GM12892 (cell line): Measurements from ENCODE around the gene ECHDC3.

Source experiments
- POLR2A ChIP-seq: IDR thresholded peaks from 2 replicates; pipeline ENCODE4 v1.6.1; 2011; ENCODE audit warnings: low read depth, low read length, control low read depth
- POLR2AphosphoS5 ChIP-seq: IDR thresholded peaks from 2 replicates; pipeline ENCODE4 v1.6.1; 2011; ENCODE audit warnings: low read depth, low read length, control low read depth
- TAF1 ChIP-seq: IDR thresholded peaks from 2 replicates; pipeline ENCODE4 v1.6.1; 2011; ENCODE audit warnings: low read depth, mild to moderate bottlenecking, control low read depth, low read length, borderline replicate concordance

DNA sequence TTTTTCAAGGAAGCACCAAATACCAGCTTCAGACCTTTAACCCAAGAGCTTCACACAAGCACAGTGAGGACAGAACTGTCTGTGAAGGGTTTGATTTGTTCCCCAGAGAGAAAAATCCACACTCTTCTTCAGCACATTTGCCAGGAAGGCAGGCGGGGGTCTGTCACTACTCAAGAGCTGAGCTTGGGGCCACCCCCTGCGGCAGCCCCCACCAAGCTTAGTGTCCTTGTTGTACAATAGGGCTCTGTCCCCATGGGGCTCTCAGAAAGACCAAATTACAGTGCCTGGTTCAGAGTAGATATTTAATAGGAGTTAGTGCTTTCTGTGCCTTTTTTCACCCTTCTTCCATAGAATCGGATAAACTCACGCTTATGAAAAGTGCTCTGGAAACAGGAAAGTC, 12.4 kb downstream of the ECHDC3 start:
- TF ChIP-seq POLR2A (no peak), POLR2AphosphoS5 (no peak), TAF1 (no peak)
